ENCODE measurements around the gene NFATC3.

NFATC3 gene

GRCh38 chr16:68252383-68252782 is 167.2 kb downstream of the NFATC3 start:
- DNase-seq = no peak

- DNase-seq = no peak
Observed at GRCh38 chr16:68253721-68254120, 168.6 kb downstream of the NFATC3 start.

- DNase-seq = no peak
Observed at GRCh38 chr16:68255712-68256111, 170.5 kb downstream of the NFATC3 start.

GRCh38 chr16:68257251-68257905 is 172.2 kb downstream of the NFATC3 start:
- DNase-seq = no peak

- DNase-seq = no peak
Observed at GRCh38 chr16:68257906-68258800, 173.0 kb downstream of the NFATC3 start.

GRCh38 chr16:68259007-68259825 is 174.0 kb downstream of the NFATC3 start:
- DNase-seq = no peak

GRCh38 chr16:68263559-68264127 is 178.5 kb downstream of the NFATC3 start:
- DNase-seq = no peak

GRCh38 chr16:68264128-68265077 is 179.2 kb downstream of the NFATC3 start, which contains the start of gene SLC7A6:
TSS of gene SLC7A6 (plus strand) at chr16:68264526. CDS start at chr16:68274727, 10,201 bp downstream.
- peak; percentile 89 for DNase-seq

- peak; percentile 62 for DNase-seq
Observed at GRCh38 chr16:68265078-68265920, 180.1 kb downstream of the NFATC3 start.

GRCh38 chr16:68267612-68268405 is 182.6 kb downstream of the NFATC3 start:
- DNase-seq = no peak

- DNase-seq = no peak
Observed at GRCh38 chr16:68269793-68270192, 184.6 kb downstream of the NFATC3 start.

- DNase-seq = no peak
Observed at GRCh38 chr16:68270353-68270752, 185.2 kb downstream of the NFATC3 start.

GRCh38 chr16:68272507-68273209 is 187.5 kb downstream of the NFATC3 start:
- DNase-seq = peak; percentile 65

GRCh38 chr16:68273459-68273858 is 188.3 kb downstream of the NFATC3 start:
- no peak for DNase-seq

GRCh38 chr16:68273896-68274295 is 188.7 kb downstream of the NFATC3 start:
- no peak for DNase-seq

GRCh38 chr16:68274441-68274840 is 189.3 kb downstream of the NFATC3 start:
- DNase-seq = no peak

- DNase-seq = peak; percentile 48
Observed at GRCh38 chr16:68275611-68276191, 190.5 kb downstream of the NFATC3 start.

- no peak for DNase-seq
Observed at GRCh38 chr16:68276223-68276622, 191.1 kb downstream of the NFATC3 start.
